H1 (cell line): Measurements from ENCODE around the gene CCPG1. TPM values are rescaled to one million over a fixed set of nuclear protein-coding genes. Genes with fewer than 3 reads are reported as not detected.

Experiments used
- CTCF ChIA-PET: fragments of 300-600 bp; sonication (Branson Sonifier 250); formaldehyde crosslinking; loops from one replicate; lab custom pipeline; 2021; ENCODE audit not compliant: partially characterized antibody; lab: Charles Lee
- POLR2A ChIA-PET: fragments of 300-600 bp; sonication (Branson Sonifier 250); formaldehyde crosslinking; loops from one replicate; lab custom pipeline; 2021; ENCODE audit warnings: inconsistent platforms; ENCODE audit not compliant: partially characterized antibody; lab: Charles Lee
- DNase-seq, 2 experiments: peaks; one replicate each; pipeline versions ENCODE4 v3.0.0 to v3.0.0-alpha.2; 2010 to 2022; ENCODE audit warnings: low spot score in 2 of 2, low read depth in 1 of 2, mixed read lengths in 1 of 2
- FAIRE-seq: peaks from 2 replicates; lab custom pipeline; 2011; peaks lifted over from hg19 to GRCh38; lab: Jason Lieb, UNC
- H2AFZ ChIP-seq: 2 replicates; pipeline ENCODE4 v1.8.1; 2012; ENCODE audit warnings: low read length, inconsistent platforms
- H2AK5ac ChIP-seq: 2 replicates; pipeline ENCODE4 v1.6.1; 2013; ENCODE audit warnings: low read depth, low read length
- H2BK120ac ChIP-seq: replicated peaks from 2 replicates; pipeline ENCODE3; 2013; ENCODE audit warnings: low read depth, low read length, inconsistent platforms
- H2BK12ac ChIP-seq: 2 replicates; pipeline ENCODE4 v1.6.1; 2013; ENCODE audit warnings: low read depth, low read length
- H2BK15ac ChIP-seq: 2 replicates; pipeline ENCODE4 v1.6.1; 2013; ENCODE audit warnings: low read length
- H2BK20ac ChIP-seq: 2 replicates; pipeline ENCODE4 v1.6.1; 2013; ENCODE audit warnings: low read length
- H2BK5ac ChIP-seq: 2 replicates; pipeline ENCODE4 v1.6.1; 2013; ENCODE audit warnings: low read depth, low read length
- H3K14ac ChIP-seq: 2 replicates; pipeline ENCODE4 v1.6.1; 2013; ENCODE audit warnings: inconsistent platforms; ENCODE audit not compliant: insufficient read length
- H3K18ac ChIP-seq: 2 replicates; pipeline ENCODE4 v1.6.1; 2013; ENCODE audit warnings: low read length; ENCODE audit errors: extremely low read depth
- H3K23ac ChIP-seq: 2 replicates; pipeline ENCODE4 v1.6.1; 2013; ENCODE audit warnings: inconsistent platforms; ENCODE audit not compliant: insufficient read length
- H3K23me2 ChIP-seq: 2 replicates; pipeline ENCODE4 v1.6.1; 2013; ENCODE audit warnings: low read depth, low read length
- H3K27ac ChIP-seq: 2 replicates; pipeline ENCODE4 v1.6.1; 2011; ENCODE audit warnings: low read depth, low read length, inconsistent platforms
- H3K27me3 ChIP-seq, 4 experiments: replicated peaks in 1 of 4; 1 replicate in 1 of 4; 2 replicates in 3 of 4; pipeline versions ENCODE4 v1.6.1 to v1.8.1; 2011 to 2013; ENCODE audit warnings: low read length in 3 of 4, mild to moderate bottlenecking in 3 of 4, inconsistent platforms in 2 of 4, mixed read lengths in 2 of 4, moderate library complexity in 1 of 4; ENCODE audit not compliant: control insufficient read depth in 3 of 4, insufficient read depth in 3 of 4; ENCODE audit errors: extremely low read depth in 1 of 4
- H3K36me3 ChIP-seq, 4 experiments: 2 replicates each; pipeline versions ENCODE4 v1.6.1 to v1.8.1; 2011 to 2013; ENCODE audit warnings: mild to moderate bottlenecking in 4 of 4, low read length in 3 of 4, moderate library complexity in 2 of 4, control low read depth in 1 of 4, inconsistent platforms in 1 of 4; ENCODE audit not compliant: insufficient read depth in 4 of 4, control insufficient read depth in 2 of 4
- H3K4ac ChIP-seq: replicated peaks from 2 replicates; pipeline ENCODE3; 2013; ENCODE audit warnings: low read length, low read depth, mixed read lengths, inconsistent platforms; ENCODE audit not compliant: insufficient read length
- H3K4me1 ChIP-seq, 4 experiments: replicated peaks in 1 of 4; 1 replicate in 1 of 4; 2 replicates in 3 of 4; pipeline versions ENCODE4 v1.6.1 to v1.8.1; 2011 to 2013; ENCODE audit warnings: low read length in 3 of 4, inconsistent platforms in 2 of 4, mixed read lengths in 1 of 4; ENCODE audit not compliant: insufficient read depth in 4 of 4, control insufficient read depth in 3 of 4
- H3K4me2 ChIP-seq, 2 experiments: 2 replicates each; pipeline versions ENCODE4 v1.6.1 to v1.8.1; 2011 to 2013; ENCODE audit warnings: low read depth in 2 of 2, low read length in 2 of 2, control low read depth in 1 of 2, inconsistent platforms in 1 of 2, mild to moderate bottlenecking in 1 of 2; ENCODE audit not compliant: insufficient read depth in 1 of 2
- H3K4me3 ChIP-seq, 4 experiments: fragments of 200-600, 300-600 bp in 1 of 4; sonication (generic), shearing (Covaris generic), sonication (Bioruptor Twin) in 1 of 4; 2 replicates each; pipeline versions ENCODE4 v1.5.1 to v1.8.1; 2011 to 2016; ENCODE audit warnings: low read length in 4 of 4, low read depth in 3 of 4, control low read depth in 2 of 4, inconsistent platforms in 2 of 4, mild to moderate bottlenecking in 2 of 4, mixed read lengths in 1 of 4, moderate library complexity in 1 of 4; ENCODE audit not compliant: insufficient read depth in 2 of 4; ENCODE audit errors: extremely low read depth in 1 of 4
- H3K56ac ChIP-seq: replicated peaks from 2 replicates; pipeline ENCODE3; 2013; ENCODE audit warnings: low read depth, mild to moderate bottlenecking, mixed read lengths, low read length, inconsistent platforms; ENCODE audit not compliant: insufficient read length
- H3K79me1 ChIP-seq: 2 replicates; pipeline ENCODE4 v1.6.1; 2013; ENCODE audit warnings: low read depth, low read length, control low read depth
- H3K79me2 ChIP-seq, 2 experiments: 2 replicates each; pipeline versions ENCODE4 v1.6.1 to v1.8.1; 2012 to 2013; ENCODE audit warnings: low read length in 2 of 2, mild to moderate bottlenecking in 2 of 2, inconsistent platforms in 1 of 2; ENCODE audit not compliant: insufficient read depth in 2 of 2, control insufficient read depth in 1 of 2
- H3K9ac ChIP-seq, 4 experiments: replicated peaks in 1 of 4; 1 replicate in 1 of 4; 2 replicates in 3 of 4; pipeline versions ENCODE4 v1.6.1 to v1.8.1; 2011 to 2013; ENCODE audit warnings: low read depth in 3 of 4, low read length in 3 of 4, control low read depth in 2 of 4, mild to moderate bottlenecking in 2 of 4, moderate library complexity in 2 of 4, inconsistent platforms in 1 of 4; ENCODE audit errors: extremely low read depth in 1 of 4
- H3K9me3 ChIP-seq, 2 experiments: 2 replicates each; pipeline versions ENCODE4 v1.6.1 to v1.8.1; 2012 to 2013; ENCODE audit warnings: mild to moderate bottlenecking in 2 of 2, moderate library complexity in 2 of 2, control low read depth in 1 of 2, inconsistent platforms in 1 of 2, low read depth in 1 of 2, low read length in 1 of 2, mixed read lengths in 1 of 2; ENCODE audit not compliant: insufficient read depth in 2 of 2
- H4K20me1 ChIP-seq, 2 experiments: replicated peaks in 1 of 2; 2 replicates each; pipeline versions ENCODE3 to v1.8.1; 2011 to 2013; ENCODE audit warnings: inconsistent platforms in 2 of 2, low read length in 2 of 2, mild to moderate bottlenecking in 1 of 2; ENCODE audit not compliant: insufficient read depth in 2 of 2, control insufficient read depth in 1 of 2
- H4K5ac ChIP-seq: 2 replicates; pipeline ENCODE4 v1.6.1; 2013; ENCODE audit warnings: low read length, low read depth, mixed read lengths, inconsistent platforms; ENCODE audit not compliant: insufficient read length
- H4K8ac ChIP-seq: 2 replicates; pipeline ENCODE4 v1.8.0; 2013; ENCODE audit warnings: mild to moderate bottlenecking, moderate library complexity, low read length, inconsistent platforms; ENCODE audit not compliant: insufficient read depth; ENCODE audit errors: extremely low read depth
- H4K91ac ChIP-seq: replicated peaks from 2 replicates; pipeline ENCODE3; 2013; ENCODE audit warnings: low read length, mixed read lengths, inconsistent platforms; ENCODE audit not compliant: insufficient read length
- ATF3 ChIP-seq: IDR thresholded peaks from 2 replicates; pipeline ENCODE4 v1.6.1; 2011; ENCODE audit warnings: low read depth, mild to moderate bottlenecking, low read length; ENCODE audit not compliant: insufficient read depth
- BRCA1 ChIP-seq: IDR thresholded peaks from 2 replicates; pipeline ENCODE4 v1.6.1; 2012; ENCODE audit warnings: low read depth, low read length, improper control_type of control experiment
- HDAC6 ChIP-seq: IDR thresholded peaks from one replicate; pipeline ENCODE4 v1.7.1; 2012; ENCODE audit warnings: low read depth, mild to moderate bottlenecking, inconsistent platforms, low read length, moderate library complexity
- KDM4A ChIP-seq: IDR thresholded peaks from one replicate; pipeline ENCODE4 v1.7.1; 2012; ENCODE audit warnings: low read depth, mild to moderate bottlenecking, moderate library complexity, low read length, inconsistent platforms; ENCODE audit not compliant: severe bottlenecking
- NRF1 ChIP-seq: IDR thresholded peaks from 2 replicates; pipeline ENCODE4 v1.6.1; 2011; ENCODE audit warnings: mild to moderate bottlenecking, low read depth, low read length, improper control_type of control experiment
- PHF8 ChIP-seq: fragments of 200-600 bp; sonication (generic); conservative IDR thresholded peaks from 2 replicates; pipeline ENCODE4 v1.7.1; 2012; ENCODE audit warnings: low read depth, mild to moderate bottlenecking, inconsistent platforms, low read length, moderate library complexity
- RBBP5 ChIP-seq: IDR thresholded peaks from 2 replicates; pipeline ENCODE4 v1.7.1; 2012; ENCODE audit warnings: low read depth, mild to moderate bottlenecking, inconsistent platforms, low read length, moderate library complexity, borderline replicate concordance
- RNF2 ChIP-seq: fragments of 200-900, 300-1000 bp; sonication (generic); IDR thresholded peaks from 2 replicates; pipeline ENCODE4 v1.7.1; 2016; ENCODE audit warnings: borderline replicate concordance, low read depth, mild to moderate bottlenecking, antibody characterized with exemption, low read length; ENCODE audit not compliant: poor library complexity, severe bottlenecking; ENCODE audit errors: missing control alignments
- SIX5 ChIP-seq: IDR thresholded peaks from 2 replicates; pipeline ENCODE4 v1.6.1; 2011; ENCODE audit warnings: mild to moderate bottlenecking, low read depth, low read length
- ZNF274 ChIP-seq: IDR thresholded peaks from 2 replicates; pipeline ENCODE4 v1.7.0; 2012; ENCODE audit warnings: low read length, borderline replicate concordance; ENCODE audit errors: extremely low read depth
- WGBS, 2 experiments: shearing (Covaris generic) in 1 of 2; methylation state at CpG; one replicate each; pipeline versions ENCODE4 v1.1.6 to v1.1.7; 2013 to 2015; ENCODE audit warnings: low lambda C conversion rate in 2 of 2, mixed read lengths in 2 of 2, inconsistent platforms in 1 of 2, low coverage in 1 of 2, missing lambda C conversion rate in 1 of 2; ENCODE audit not compliant: insufficient replicate concordance in 2 of 2, insufficient coverage in 1 of 2, insufficient read length in 1 of 2; ENCODE audit errors: extremely low coverage in 1 of 2, missing lambda C conversion rate in 1 of 2; 5-methylcytosine and 5-hydroxymethylcytosine counted together
- polyA plus RNA-seq, 7 experiments: library from polyadenylated mRNA; depleted of rRNA in 3 of 7; stranded (reverse) in 5 of 7; unstranded in 2 of 7; fragments of >200 nt in 5 of 7; fragments of 200-250 nt in 2 of 7; gene quantifications; 1 replicate in 5 of 7; 2 replicates in 1 of 7; 4 replicates in 1 of 7; pipeline versions ENCODE4 v1.2.1 to v1.2.3, GENCODE V29; 2011 to 2013; ENCODE audit warnings: missing spikeins in 2 of 7, mixed read lengths in 2 of 7
- total RNA-seq: library from RNA; stranded (reverse); fragmentation: NEBNext Ultra II Directional; extraction: Animal tissue kit (Norgen Biotek cat#: 25700); gene quantifications from 2 replicates; pipeline ENCODE4 v1.2.1, GENCODE V29; 2021

Gene CCPG1
- total and polyA plus RNA-seq, 2 of the 8 experiments (the other 6 are each of a cell fraction or from before 2014, with no cell fraction given): 2.3 to 13.2 TPM

DNA sequence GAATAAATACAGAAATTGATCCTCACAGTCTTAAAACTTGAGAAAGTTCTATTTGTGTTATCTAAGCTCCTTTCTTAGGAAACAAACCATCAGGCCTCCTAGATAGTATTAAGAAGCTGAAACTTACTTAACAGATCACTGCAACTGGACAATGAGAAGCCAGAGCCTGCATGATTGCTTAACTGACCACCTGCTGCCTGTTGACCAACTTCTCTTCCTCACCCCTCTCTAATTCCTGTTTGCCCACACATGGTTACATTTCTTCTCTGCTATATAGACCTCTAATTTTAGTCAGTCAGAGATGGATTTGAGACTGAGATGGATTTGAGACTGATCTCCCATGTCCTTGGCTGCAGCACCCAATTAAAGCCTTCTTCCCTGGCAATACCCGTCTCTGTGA, 13.5 kb downstream of the CCPG1 start:
- Histone ChIP-seq H3K56ac (no peak overlapping the region), H3K79me1 (no peaks in the 10 kb centered on the region), H3K23ac (no peak overlapping the region), H2BK5ac (no peak overlapping the region), H3K4me2 (no peak overlapping the region), H3K9ac (no peak overlapping the region), H3K27me3 (no peaks in the 10 kb centered on the region), H3K4me3 (no peak overlapping the region), H4K5ac (no peak overlapping the region), H3K18ac (no peak overlapping the region), H3K4ac (no peak overlapping the region), H2BK20ac (no peak overlapping the region), H3K14ac (no peak overlapping the region), H2AK5ac (no peak overlapping the region), H4K20me1 (no peaks in the 10 kb centered on the region), H3K23me2 (no peaks in the 10 kb centered on the region), H2BK12ac (no peak overlapping the region), H4K8ac (no peak overlapping the region), H3K4me1 (no peaks in the 10 kb centered on the region), H2BK15ac (no peak overlapping the region), H3K36me3 (no peaks in the 10 kb centered on the region), H4K91ac (no peak overlapping the region), H2AFZ (no peak overlapping the region), H3K27ac (no peak overlapping the region), H3K79me2 (no peaks in the 10 kb centered on the region), H3K9me3 (peaks cover 0 to 4% of the 10 kb centered on the region in 2 experiments; a peak in 1 of 4 replicates), H2BK120ac (no peak overlapping the region)
- CTCF ChIA-PET: interaction anchor here (2.0 to 2.2 kb wide), 2 partner anchors 10 to 13 kb away, joined by 6 to 8 read pairs; partner anchors contain the start of genes CCPG1 and PIERCE2
- no peak for FAIRE-seq
- TF ChIP-seq HDAC6 (no peak), PHF8 (no peak), NRF1 (no peak), SIX5 (no peak), ATF3 (no peak), KDM4A (no peak), RBBP5 (no peak), ZNF274 (no peak), BRCA1 (no peak), RNF2 (no peak)
- 77% methylated on average over 1 of the region's 1 CpG; no CpG with 5 or more reads in 1 of the 2 experiments for WGBS, 2 experiments
- POLR2A ChIA-PET: no interaction called here
- DNase-seq: no peak
